GM19468 (cell line): ENCODE data around the gene GBA3.

Source experiments
- ATAC-seq: cut with Tn5 transposase; IDR thresholded peaks from one replicate; pipeline ENCODE4 v1.9.1; 2021; ENCODE audit warnings: mild to moderate bottlenecking, moderate library complexity, moderate number of reproducible peaks; ENCODE audit not compliant: unreplicated experiment; ENCODE audit errors: extremely low read depth

Gene GBA3

GRCh38 chr4:22689428-22689827 is 3.3 kb upstream of the GBA3 start:
- no peak for ATAC-seq

- ATAC-seq: no peak
Observed at GRCh38 chr4:22695029-22695428, 2.3 kb downstream of the GBA3 start.

- ATAC-seq: no peak
Observed at GRCh38 chr4:22695917-22696316, 3.2 kb downstream of the GBA3 start.

- no peak for ATAC-seq
Observed at GRCh38 chr4:22703912-22704311, 11.2 kb downstream of the GBA3 start.

- ATAC-seq: no peak
Observed at GRCh38 chr4:22707390-22707789, 14.7 kb downstream of the GBA3 start.

DNA sequence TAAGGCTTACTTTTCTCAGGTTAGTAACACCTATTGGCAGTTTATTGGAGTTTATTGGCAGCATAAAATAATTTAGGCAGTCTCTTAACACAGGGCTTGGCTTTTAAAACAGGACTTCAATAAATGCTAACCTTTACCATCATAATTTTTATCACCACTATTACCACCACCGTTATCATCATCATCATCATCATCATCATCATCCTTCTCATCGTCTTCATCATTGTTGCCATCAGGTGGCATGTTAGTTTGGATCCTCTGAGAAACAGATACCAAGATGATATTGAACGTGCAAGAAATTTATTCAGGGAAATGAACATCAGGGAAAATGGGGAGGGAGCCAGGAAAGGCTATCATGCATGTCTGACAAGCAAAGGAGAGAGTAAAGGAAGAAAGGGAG is 16.2 kb downstream of the GBA3 start:
- no peak for ATAC-seq

DNA sequence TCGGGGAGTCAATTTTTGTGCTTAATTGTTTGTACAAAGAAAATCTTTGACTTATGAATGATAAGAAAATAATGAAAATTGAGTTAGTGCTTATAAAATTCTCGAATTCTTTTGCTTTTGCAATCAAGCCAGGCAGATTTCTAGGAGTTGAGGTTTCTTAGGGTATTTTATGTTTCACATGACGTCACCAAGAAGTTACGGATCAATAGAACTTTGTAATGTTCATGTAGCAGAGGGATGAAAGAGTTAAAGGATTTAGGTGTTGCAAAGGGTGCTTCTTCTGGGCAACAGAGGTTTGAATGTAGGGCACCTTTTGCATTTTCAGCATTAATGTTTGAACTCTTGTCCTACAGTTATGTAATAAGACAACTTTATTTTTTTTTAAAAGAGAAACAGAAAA is 19.4 kb downstream of the GBA3 start:
- no peak for ATAC-seq

GRCh38 chr4:22712529-22712928 is 19.8 kb downstream of the GBA3 start:
- no peak for ATAC-seq

DNA sequence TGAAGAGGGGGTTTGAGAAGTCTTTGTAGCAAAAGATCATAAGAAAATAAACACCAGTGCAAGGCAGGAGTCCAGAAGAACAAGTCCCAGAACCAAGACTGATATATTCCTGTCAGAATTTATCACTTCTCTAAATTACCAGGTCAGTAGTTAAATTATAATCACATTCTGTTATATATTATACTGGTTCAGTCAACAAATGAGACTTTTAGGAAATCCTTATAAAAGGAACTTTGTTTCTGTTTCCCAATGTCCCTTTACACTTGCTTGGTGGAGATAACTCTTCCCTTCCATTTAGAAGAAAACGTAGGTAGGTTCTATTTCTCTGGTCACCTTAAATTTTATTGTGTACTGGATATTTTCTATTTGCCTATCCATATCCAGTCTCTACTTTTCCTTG is 21.1 kb downstream of the GBA3 start:
- ATAC-seq: no peak

DNA sequence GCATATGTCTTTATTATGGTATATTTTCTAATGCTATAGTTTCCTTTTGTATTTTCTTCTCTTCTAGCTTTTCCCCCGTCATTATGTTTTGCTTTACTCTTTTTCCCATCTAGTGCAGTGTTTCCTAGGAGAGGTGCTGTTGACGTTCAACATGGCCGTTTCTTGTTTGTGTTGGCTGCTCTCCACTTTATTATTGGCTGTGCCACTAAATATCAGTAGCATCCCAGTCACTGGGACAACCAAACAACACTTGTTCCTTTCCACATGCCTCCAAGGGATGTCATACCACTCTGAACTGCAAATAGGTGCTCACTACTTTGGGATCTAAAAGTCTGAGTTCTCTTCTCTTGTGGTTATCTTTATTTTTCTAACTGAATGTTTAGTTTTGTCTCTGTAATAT is 26.5 kb downstream of the GBA3 start:
- no peak for ATAC-seq

GRCh38 chr4:22720091-22720490 is 27.4 kb downstream of the GBA3 start:
- no peak for ATAC-seq

GRCh38 chr4:22721204-22721603 is 28.5 kb downstream of the GBA3 start:
- ATAC-seq: no peak

GRCh38 chr4:22730021-22730420 is 37.3 kb downstream of the GBA3 start:
- ATAC-seq: no peak

DNA sequence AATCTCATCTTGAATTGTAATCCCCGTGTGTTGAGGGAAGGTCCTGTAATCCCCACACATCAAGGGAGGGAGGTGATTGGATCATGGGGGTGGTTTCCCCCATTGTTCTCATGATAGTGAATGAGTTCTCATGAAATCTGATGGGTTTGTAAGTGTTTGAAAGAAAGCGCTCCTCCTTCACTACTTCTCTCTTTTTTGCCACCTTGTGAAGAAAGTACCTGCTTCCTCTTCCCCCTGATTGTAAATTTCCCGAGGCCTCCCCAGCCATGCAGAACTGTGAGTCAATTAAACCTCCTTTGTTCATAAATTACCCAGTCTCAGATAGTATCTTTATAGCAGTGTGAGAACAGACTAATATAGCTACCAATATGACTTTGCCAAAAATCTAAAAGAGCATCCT is 41.1 kb downstream of the GBA3 start:
- no peak for ATAC-seq

DNA sequence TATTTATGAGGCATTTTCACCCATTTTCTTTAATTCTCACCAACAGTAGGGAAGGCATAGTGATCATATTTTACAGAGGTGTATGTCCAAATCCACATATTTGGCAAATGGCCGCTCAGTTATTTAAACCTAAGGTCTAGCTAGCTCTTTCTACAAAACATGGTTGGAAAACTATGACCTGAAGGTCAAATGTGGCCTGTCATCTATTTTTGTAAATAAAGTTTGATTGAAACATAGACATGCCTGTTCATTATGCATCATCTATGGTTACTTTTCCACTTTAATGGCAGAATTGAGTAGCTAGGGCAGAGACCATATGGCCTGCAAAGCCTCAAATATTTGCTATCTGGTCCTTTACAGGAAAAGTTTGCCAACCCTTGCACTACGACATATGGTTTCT is 44.2 kb downstream of the GBA3 start:
- ATAC-seq: no peak

- no peak for ATAC-seq
Observed at GRCh38 chr4:22739968-22740367, 47.2 kb downstream of the GBA3 start.

DNA sequence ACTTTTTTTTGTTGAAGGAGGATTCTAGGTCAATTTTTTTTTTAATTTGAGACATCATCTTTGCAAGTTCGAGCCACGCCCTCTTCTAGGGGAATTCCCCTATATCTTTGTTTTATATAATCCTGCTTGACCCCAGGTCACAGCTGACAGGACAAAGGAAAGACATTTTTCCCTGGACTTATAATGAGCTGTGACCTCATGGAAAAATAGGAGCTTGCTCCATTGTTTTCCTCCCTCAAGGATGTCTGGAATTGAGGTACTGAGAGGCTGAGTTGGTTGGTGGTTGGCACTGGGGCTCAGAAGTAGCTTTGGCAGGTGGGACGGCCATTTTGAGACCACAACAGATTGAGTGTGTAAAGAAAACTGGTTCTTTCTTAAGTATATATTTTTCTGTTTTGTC is 49.0 kb downstream of the GBA3 start:
- no peak for ATAC-seq

DNA sequence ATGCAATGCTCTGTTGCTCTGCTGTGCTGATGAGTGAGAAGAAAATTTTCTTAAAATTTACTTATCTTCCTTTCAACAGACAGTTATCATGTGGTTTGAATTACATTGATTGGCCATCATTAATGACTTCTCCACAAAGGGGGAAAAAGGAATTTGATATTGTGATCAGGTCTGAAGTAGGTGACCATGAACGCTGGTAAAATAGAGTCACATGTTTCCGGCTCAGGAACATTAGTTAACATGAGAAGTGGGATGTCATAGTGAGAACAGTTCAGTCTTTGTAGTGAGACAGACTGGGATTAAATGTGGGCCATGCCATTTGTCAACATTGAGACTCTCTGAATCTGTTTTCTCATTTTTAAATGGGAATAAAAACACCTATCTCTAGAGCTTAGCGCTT is 50.6 kb downstream of the GBA3 start:
- no peak for ATAC-seq

GRCh38 chr4:22744478-22745062 is 51.8 kb downstream of the GBA3 start:
- no peak for ATAC-seq

GRCh38 chr4:22745234-22745633 is 52.5 kb downstream of the GBA3 start:
- no peak for ATAC-seq

DNA sequence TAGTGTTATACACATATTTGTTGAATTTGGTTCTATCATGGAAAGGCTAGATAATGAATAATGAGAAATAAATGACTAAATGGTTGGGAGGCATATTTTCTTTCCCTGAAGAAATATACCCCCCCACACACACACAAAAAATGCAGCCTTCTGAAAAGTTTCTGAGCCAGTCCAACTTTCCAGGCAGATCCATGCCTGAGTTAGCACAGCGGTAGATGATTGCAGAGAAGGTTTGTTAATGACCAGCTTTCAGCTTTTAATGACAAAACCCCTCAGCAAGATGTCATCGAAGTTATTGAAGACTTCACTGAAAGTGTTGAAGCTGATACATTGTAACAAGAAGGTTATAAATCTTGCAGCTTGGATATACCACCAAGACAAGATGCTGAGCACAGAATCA is 61.4 kb downstream of the GBA3 start:
- no peak for ATAC-seq

- no peak for ATAC-seq
Observed at GRCh38 chr4:22762548-22762947, 69.8 kb downstream of the GBA3 start.

- ATAC-seq: no peak
Observed at GRCh38 chr4:22764183-22764582, 71.4 kb downstream of the GBA3 start.
